ENCODE results near the gene CCDC112. TPM values are rescaled to one million over a fixed set of nuclear protein-coding genes. Genes with fewer than 3 reads are reported as not detected.
A peak's percentile ranks its signal among the peaks of the same experiment; 100 is the strongest.

CCDC112 gene
- total and polyA plus RNA-seq, 2 of the 13 experiments (the other 11 are each of a cell fraction or from before 2014, with no cell fraction given) = 1.1 to 2.8 TPM

DNA sequence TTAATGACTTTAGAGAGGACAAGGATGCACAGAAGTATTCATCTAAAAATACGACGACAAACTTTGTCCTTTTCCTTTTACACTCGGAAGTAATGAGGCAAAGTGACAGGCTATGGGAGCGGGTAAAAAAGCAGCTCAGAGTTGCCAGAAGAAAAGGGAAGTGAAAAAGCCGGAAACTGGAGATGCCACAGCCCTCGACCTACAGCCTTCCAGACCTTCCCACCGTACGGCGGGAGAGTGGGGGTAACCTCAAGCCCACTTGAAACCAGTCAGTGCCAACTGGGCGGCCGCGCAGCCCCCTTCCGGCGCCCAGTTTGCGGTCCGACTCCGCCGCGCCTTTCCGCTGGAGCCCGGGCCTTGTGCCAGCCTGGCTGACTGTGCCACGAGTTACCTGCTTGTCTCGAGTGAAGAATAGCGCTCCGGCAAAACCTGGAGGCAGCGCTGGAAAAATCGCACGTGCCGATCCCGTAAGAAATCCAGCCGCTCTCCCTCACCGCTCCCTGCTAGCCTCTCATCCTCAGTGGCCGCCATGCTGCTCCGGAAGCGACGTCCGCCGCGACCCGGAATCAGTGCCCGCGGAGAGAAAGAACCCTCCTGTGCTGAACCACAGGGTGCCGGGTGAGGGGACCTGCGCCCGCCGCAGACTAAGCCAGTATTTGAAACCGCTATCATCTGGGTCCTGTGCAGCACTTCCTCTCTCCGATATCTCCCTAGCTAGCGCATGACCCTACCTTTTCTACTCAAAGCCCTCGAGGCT lies 34.0 kb downstream of the CCDC112 start, which contains the start of gene PGGT1B (continued):
- TF ChIP-seq ZNF567 (CRISPR knock-in tag; IDR thresholded peaks at IDR 0.05; ENCODE audit: borderline replicate concordance) (0 out of 2 replicates have a peak, but pooled peaks have one; percentile 43), ARID4A (CRISPR knock-in tag; IDR thresholded peaks at IDR 0.05; ENCODE audit: borderline replicate concordance) (peak; percentile 81; the same call in 1 of the 2 replicates), ZNF44 (CRISPR knock-in tag; IDR thresholded peaks at IDR 0.05) (no peak; the same call in 1 of the 2 replicates), DR1 (CRISPR knock-in tag; IDR thresholded peaks at IDR 0.05) (peak; percentile 44; the same call in 1 of the 2 replicates), RNF2 (conservative IDR thresholded peaks at IDR 0.05; ENCODE audit: low read depth) (0 out of 2 replicates have a peak, but pooled peaks have one; percentile 62), ZNF33B (CRISPR knock-in tag; IDR thresholded peaks at IDR 0.05) (peak; percentile 69; the same call in 1 of the 2 replicates), ZNF75D (CRISPR knock-in tag; IDR thresholded peaks at IDR 0.05; ENCODE audit: borderline replicate concordance) (no peak), ZC3H13 (CRISPR knock-in tag; IDR thresholded peaks at IDR 0.05) (no peak), NBN (conservative IDR thresholded peaks at IDR 0.05) (no peak), RERE (CRISPR knock-in tag; IDR thresholded peaks at IDR 0.05; ENCODE audit: low read depth) (no peak), AHDC1 (CRISPR knock-in tag; IDR thresholded peaks at IDR 0.05; ENCODE audit: borderline replicate concordance) (no peak)
